SU-DHL-6 (cell line): ENCODE measurements around the gene COX10.

Experiments
- H2AFZ ChIP-seq: fragments of 200-600 bp; sonication (generic); 2 replicates; pipeline ENCODE4 v1.6.1; 2014; ENCODE audit warnings: low read depth, mild to moderate bottlenecking, moderate library complexity, mixed read lengths, antibody characterized with exemption, low read length; ENCODE audit not compliant: severe bottlenecking
- H3F3A ChIP-seq: fragments of 200-600 bp; shearing (Covaris generic); 2 replicates; pipeline ENCODE4 v1.6.0; 2016; ENCODE audit warnings: antibody characterized with exemption, mild to moderate bottlenecking; ENCODE audit not compliant: insufficient read depth
- H3K27ac ChIP-seq: fragments of 200-600 bp; sonication (generic); 2 replicates; pipeline ENCODE4 v1.5.1; 2016; ENCODE audit warnings: low read depth, mild to moderate bottlenecking, low read length, moderate library complexity, mixed read lengths
- H3K27me3 ChIP-seq: fragments of 200-600 bp; sonication (generic), shearing (Covaris generic); 2 replicates; pipeline ENCODE4 v1.6.0; 2014; ENCODE audit warnings: mild to moderate bottlenecking, low read length
- H3K36me3 ChIP-seq: fragments of 200-600 bp; sonication (generic); 2 replicates; pipeline ENCODE4 v1.6.1; 2014; ENCODE audit warnings: mild to moderate bottlenecking, low read length, mixed read lengths
- H3K4me2 ChIP-seq: fragments of 300-600, 200-600 bp; shearing (Covaris generic), sonication (generic); 2 replicates; pipeline ENCODE4 v1.6.0; 2014; ENCODE audit warnings: low read length, low read depth, mild to moderate bottlenecking; ENCODE audit not compliant: poor library complexity, severe bottlenecking
- H3K4me3 ChIP-seq: fragments of 200-600 bp; sonication (generic); 2 replicates; pipeline ENCODE4 v1.5.1; 2014; ENCODE audit warnings: antibody characterized with exemption, low read length, mild to moderate bottlenecking, mixed read lengths; ENCODE audit not compliant: insufficient read depth, poor library complexity, severe bottlenecking
- H3K79me2 ChIP-seq: fragments of 200-600 bp; sonication (generic); 2 replicates; pipeline ENCODE4 v1.6.1; 2014; ENCODE audit warnings: mild to moderate bottlenecking, low read length, moderate library complexity; ENCODE audit not compliant: insufficient read depth
- H3K9ac ChIP-seq: fragments of 200-600 bp; sonication (generic); 2 replicates; pipeline ENCODE4 v1.7.0; 2014; ENCODE audit warnings: mild to moderate bottlenecking, low read length
- H3K9me2 ChIP-seq: fragments of 200-600 bp; sonication (generic); replicated peaks from 2 replicates; pipeline ENCODE4 v1.6.1; 2014; ENCODE audit warnings: low read length; ENCODE audit not compliant: insufficient read depth
- H3K9me3 ChIP-seq: fragments of 200-600 bp; sonication (generic); 2 replicates; pipeline ENCODE4 v1.6.1; 2014; ENCODE audit warnings: low read length, mixed read lengths; ENCODE audit not compliant: insufficient read depth
- H4K20me1 ChIP-seq: fragments of 200-600 bp; sonication (generic); 2 replicates; pipeline ENCODE4 v1.6.1; 2014; ENCODE audit warnings: low read depth, mild to moderate bottlenecking, antibody characterized with exemption, low read length, moderate library complexity, mixed read lengths
- CTCF ChIP-seq: fragments of 200-600 bp; sonication (generic); IDR thresholded peaks from one replicate; pipeline ENCODE4 v1.5.1; 2017; ENCODE audit warnings: antibody characterized with exemption, mild to moderate bottlenecking, low read length, moderate library complexity; ENCODE audit not compliant: insufficient read depth, poor library complexity, severe bottlenecking
- EZH2phosphoT487 ChIP-seq: fragments of 200-600 bp; sonication (generic), shearing (Covaris generic); conservative IDR thresholded peaks from 2 replicates; pipeline ENCODE4 v1.6.1; 2018; ENCODE audit warnings: mild to moderate bottlenecking, antibody characterized with exemption, low read length, moderate library complexity, mixed read lengths

The COX10 gene

GRCh38 chr17:14152721-14153120 lies 83.4 kb downstream of the COX10 start:
- Histone ChIP-seq H3K9me2 (no peaks in the 10 kb centered on the region), H3F3A (no peaks in the 10 kb centered on the region), H3K79me2 (peaks cover 2% of the 10 kb centered on the region; the same call in 1 of the 2 replicates), H3K4me2 (no peak overlapping the region), H3K9ac (no peak overlapping the region), H3K9me3 (no peaks in the 10 kb centered on the region), H3K27me3 (no peaks in the 10 kb centered on the region), H3K36me3 (no peaks in the 10 kb centered on the region), H3K27ac (no peak overlapping the region), H3K4me3 (no peak overlapping the region), H2AFZ (no peak overlapping the region), H4K20me1 (no peaks in the 10 kb centered on the region)
- TF ChIP-seq EZH2phosphoT487 (no peak), CTCF (no peak)

DNA sequence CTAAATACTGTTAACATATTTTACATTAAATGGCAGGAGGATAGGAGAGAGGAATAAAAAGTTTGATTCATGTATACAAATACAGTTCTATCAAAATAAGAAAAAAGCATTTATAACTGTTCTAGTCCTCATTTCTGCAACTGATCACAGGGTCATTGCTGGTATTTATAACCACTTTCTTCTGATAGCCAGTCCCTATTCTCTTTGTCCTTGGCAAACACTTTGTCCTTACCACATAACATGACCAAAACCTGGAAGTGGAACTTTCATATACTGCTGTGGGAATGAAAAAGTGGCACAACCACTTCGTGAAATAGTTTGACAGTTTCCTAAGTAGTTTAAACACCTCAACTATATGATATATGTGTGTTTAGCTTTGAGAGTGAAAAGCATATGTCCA lies 84.1 kb downstream of the COX10 start:
- Histone ChIP-seq H3K9me2 (no peaks in the 10 kb centered on the region), H3K9ac (no peak overlapping the region), H3K4me2 (no peak overlapping the region), H3F3A (no peaks in the 10 kb centered on the region), H3K27ac (no peak overlapping the region), H4K20me1 (no peaks in the 10 kb centered on the region), H3K4me3 (no peak overlapping the region), H3K79me2 (peaks cover 2% of the 10 kb centered on the region; the same call in 1 of the 2 replicates), H3K9me3 (no peaks in the 10 kb centered on the region), H2AFZ (no peak overlapping the region), H3K36me3 (no peaks in the 10 kb centered on the region), H3K27me3 (no peaks in the 10 kb centered on the region)
- TF ChIP-seq CTCF, result no peak
- no peak for TF ChIP-seq EZH2phosphoT487

DNA sequence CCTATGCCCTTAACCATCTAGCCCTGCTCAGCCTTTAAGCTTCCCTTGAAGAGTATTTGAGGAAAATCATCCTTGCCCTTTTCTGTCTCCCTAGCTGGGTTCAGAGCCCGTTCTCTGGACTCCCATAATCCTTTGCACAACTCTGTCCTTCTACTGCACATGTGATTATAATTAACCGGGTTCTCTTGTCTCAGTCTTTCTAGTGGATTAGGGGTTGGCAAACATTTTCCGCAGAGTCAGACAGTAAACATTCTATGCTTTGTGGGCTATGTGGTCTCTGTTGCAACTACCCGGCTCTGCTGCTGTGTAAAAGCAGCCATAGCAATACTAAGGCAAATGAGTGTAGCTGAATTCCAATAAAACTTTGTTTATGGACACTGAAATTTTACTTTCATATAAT lies 87.4 kb downstream of the COX10 start:
- Histone ChIP-seq H3K9me3 (no peaks in the 10 kb centered on the region), H3K9me2 (no peaks in the 10 kb centered on the region), H3K36me3 (no peaks in the 10 kb centered on the region), H3K4me2 (no peak overlapping the region), H2AFZ (no peak overlapping the region), H4K20me1 (no peaks in the 10 kb centered on the region), H3K27me3 (no peaks in the 10 kb centered on the region), H3F3A (no peaks in the 10 kb centered on the region), H3K79me2 (no peaks in the 10 kb centered on the region; the same call in 1 of the 2 replicates), H3K27ac (no peak overlapping the region), H3K9ac (no peak overlapping the region), H3K4me3 (no peak overlapping the region)
- no peak for TF ChIP-seq CTCF
- TF ChIP-seq EZH2phosphoT487, result no peak

GRCh38 chr17:14157822-14158221 lies 88.5 kb downstream of the COX10 start:
- TF ChIP-seq EZH2phosphoT487, result no peak
- no peak for TF ChIP-seq CTCF
- Histone ChIP-seq H3K9me3 (no peaks in the 10 kb centered on the region), H3K9me2 (no peaks in the 10 kb centered on the region), H3K36me3 (no peaks in the 10 kb centered on the region), H3K4me3 (no peak overlapping the region), H3K79me2 (no peaks in the 10 kb centered on the region; the same call in 1 of the 2 replicates), H2AFZ (no peak overlapping the region), H3K4me2 (no peak overlapping the region), H3K27me3 (no peaks in the 10 kb centered on the region), H4K20me1 (no peaks in the 10 kb centered on the region), H3F3A (no peaks in the 10 kb centered on the region), H3K9ac (no peak overlapping the region), H3K27ac (no peak overlapping the region)
